ENCODE measurements around the gene ELAVL3.

GRCh38 chr19:11489378-11489777 is 8.5 kb upstream of the ELAVL3 start:
- no peak for TF ChIP-seq CTCF (IDR thresholded peaks at IDR 0.05)
- no peak for TF ChIP-seq POLR2A (IDR thresholded peaks at IDR 0.05)
